Neuronal stem cell (in vitro differentiated cells): ENCODE data around the gene SERPINH1.
A peak's percentile ranks its signal among the peaks of the same experiment; 100 is the strongest.

Source experiments
- DNase-seq: peaks from one replicate; pipeline ENCODE4 v3.0.0-alpha.2; 2013; ENCODE audit warnings: low spot score
- H2AFZ ChIP-seq: one replicate; pipeline ENCODE4 v1.6.1; 2013; ENCODE audit warnings: mild to moderate bottlenecking, low read length, inconsistent platforms
- H2AK5ac ChIP-seq: 2 replicates; pipeline ENCODE4 v1.6.1; 2013; ENCODE audit warnings: low read depth, mild to moderate bottlenecking, inconsistent platforms, low read length, moderate library complexity, mixed read lengths
- H2BK120ac ChIP-seq: 2 replicates; pipeline ENCODE4 v1.6.1; 2013; ENCODE audit warnings: low read depth, mild to moderate bottlenecking, inconsistent platforms, low read length, moderate library complexity, mixed read lengths
- H2BK12ac ChIP-seq: one replicate; pipeline ENCODE4 v1.6.1; 2013; ENCODE audit warnings: low read length, inconsistent platforms
- H2BK15ac ChIP-seq: 2 replicates; pipeline ENCODE4 v1.6.1; 2013; ENCODE audit warnings: mild to moderate bottlenecking, low read length, inconsistent platforms, mixed read lengths
- H2BK5ac ChIP-seq: one replicate; pipeline ENCODE4 v1.6.1; 2013; ENCODE audit warnings: inconsistent platforms, mild to moderate bottlenecking, low read length, moderate library complexity
- H3K14ac ChIP-seq: one replicate; pipeline ENCODE4 v1.6.1; 2013; ENCODE audit warnings: low read length, inconsistent platforms
- H3K18ac ChIP-seq: 2 replicates; pipeline ENCODE4 v1.6.1; 2013; ENCODE audit warnings: low read length, inconsistent platforms
- H3K23ac ChIP-seq: 2 replicates; pipeline ENCODE4 v1.6.1; 2013; ENCODE audit warnings: low read depth, mild to moderate bottlenecking, mixed read lengths, low read length, inconsistent platforms; ENCODE audit not compliant: poor library complexity
- H3K27ac ChIP-seq: replicated peaks from 3 replicates; pipeline ENCODE4 v1.5.1; 2013; ENCODE audit warnings: low read length, inconsistent platforms
- H3K27me3 ChIP-seq, 3 experiments: 2 replicates each; pipeline ENCODE4 v1.6.1; 2013; ENCODE audit warnings: low read length in 3 of 3, mild to moderate bottlenecking in 2 of 3, inconsistent platforms in 1 of 3, low read depth in 1 of 3, mixed read lengths in 1 of 3, moderate library complexity in 1 of 3; ENCODE audit not compliant: control insufficient read depth in 3 of 3, insufficient read depth in 3 of 3
- H3K36me3 ChIP-seq, 2 donors: replicated peaks in 1 of 2; 2 replicates each; pipeline ENCODE4 v1.6.1; 2013; ENCODE audit warnings: low read length in 2 of 2; ENCODE audit not compliant: control insufficient read depth in 2 of 2, insufficient read depth in 2 of 2
- H3K4ac ChIP-seq: 2 replicates; pipeline ENCODE4 v1.6.1; 2013; ENCODE audit warnings: inconsistent platforms, mild to moderate bottlenecking, low read length, moderate library complexity
- H3K4me1 ChIP-seq, 2 donors: 1 replicate in 1 of 2; 2 replicates in 1 of 2; pipeline ENCODE4 v1.6.1; 2013; ENCODE audit warnings: low read length in 2 of 2, low read depth in 1 of 2; ENCODE audit not compliant: control insufficient read depth in 2 of 2, insufficient read depth in 1 of 2
- H3K4me2 ChIP-seq: one replicate; pipeline ENCODE4 v1.6.1; 2013; ENCODE audit warnings: mild to moderate bottlenecking, low read length, inconsistent platforms; ENCODE audit not compliant: insufficient read depth, poor library complexity, severe bottlenecking
- H3K4me3 ChIP-seq, 2 donors: 2 replicates each; pipeline ENCODE4 v1.5.1; 2013; ENCODE audit warnings: low read length in 2 of 2, mild to moderate bottlenecking in 2 of 2, inconsistent platforms in 1 of 2, moderate library complexity in 1 of 2
- H3K79me1 ChIP-seq: one replicate; pipeline ENCODE4 v1.6.1; 2013; ENCODE audit warnings: low read depth, mild to moderate bottlenecking, inconsistent platforms, low read length, moderate library complexity
- H3K9ac ChIP-seq: one replicate; pipeline ENCODE4 v1.6.1; 2013; ENCODE audit warnings: mild to moderate bottlenecking, low read depth, low read length, inconsistent platforms; ENCODE audit not compliant: poor library complexity
- H3K9me3 ChIP-seq, 2 donors: replicated peaks in 1 of 2; 2 replicates each; pipeline versions ENCODE3 to v1.6.1; 2013; ENCODE audit warnings: low read length in 2 of 2, mild to moderate bottlenecking in 2 of 2, inconsistent platforms in 1 of 2, low read depth in 1 of 2, mixed read lengths in 1 of 2, moderate library complexity in 1 of 2; ENCODE audit not compliant: control insufficient read depth in 2 of 2, insufficient read depth in 1 of 2
- H4K8ac ChIP-seq: one replicate; pipeline ENCODE4 v1.6.1; 2013; ENCODE audit warnings: low read depth, mild to moderate bottlenecking, inconsistent platforms, low read length, moderate library complexity
- H4K91ac ChIP-seq: one replicate; pipeline ENCODE4 v1.6.1; 2013; ENCODE audit warnings: low read length, low read depth, mild to moderate bottlenecking, inconsistent platforms; ENCODE audit not compliant: poor library complexity
- WGBS, 2 donors: extraction: QIAGEN DNeasy Blood & Tissue Kit; methylation state at CpG; one replicate each; pipeline ENCODE4 v1.1.7; 2013; ENCODE audit warnings: missing lambda C conversion rate in 2 of 2, mixed read lengths in 1 of 2; ENCODE audit not compliant: insufficient read length in 2 of 2, insufficient replicate concordance in 1 of 2; ENCODE audit errors: extremely low coverage in 2 of 2; 5-methylcytosine and 5-hydroxymethylcytosine counted together

Gene SERPINH1

GRCh38 chr11:75561426-75562047 lies 516 bp upstream of the SERPINH1 start:
- Histone ChIP-seq H2BK15ac (peak overlapping the region; percentile 26), H3K9me3 (no peaks in the 10 kb centered on the region), H3K9ac (peak overlapping the region; percentile 7), H3K4me3 (peak overlapping the region; percentile 70 to 94), H3K4me1 (peaks cover 47 to 63% of the 10 kb centered on the region in 2 donors), H3K18ac (peak overlapping the region; percentile 92), H3K14ac (no peak overlapping the region), H3K23ac (no peak overlapping the region), H3K36me3 (peaks cover 7 to 31% of the 10 kb centered on the region in 2 donors), H4K8ac (no peak overlapping the region), H2BK5ac (peak overlapping the region; percentile 95), H3K27me3 (no peaks in the 10 kb centered on the region), H2BK120ac (no peak overlapping the region), H2AK5ac (peak overlapping the region; percentile 4), H2AFZ (peak overlapping the region; percentile 86), H3K4ac (peak overlapping the region; percentile 45), H3K4me2 (peak overlapping the region; percentile 91), H2BK12ac (no peak overlapping the region), H3K79me1 (peaks cover 5% of the 10 kb centered on the region), H3K27ac (peak overlapping the region; percentile 99), H4K91ac (peak overlapping the region; percentile 4)
- DNase-seq = no peak
- no CpG with 5 or more reads among the region's 21 CpGs for WGBS, 2 donors

- WGBS, 2 donors = no CpG with 5 or more reads among the region's 16 CpGs
- no peak overlapping the region for H2BK12ac ChIP-seq
- H4K8ac ChIP-seq = no peak overlapping the region
- H3K23ac ChIP-seq = peak overlapping the region; percentile 74
- H3K27me3 ChIP-seq = no peaks in the 10 kb centered on the region
- no peaks in the 10 kb centered on the region for H3K9me3 ChIP-seq
- H2AFZ ChIP-seq = peak overlapping the region; percentile 86
- H3K27ac ChIP-seq = peak overlapping the region; percentile 99
- H2AK5ac ChIP-seq = peak overlapping the region; percentile 89
- H4K91ac ChIP-seq = peak overlapping the region; percentile 0
- H2BK120ac ChIP-seq = no peak overlapping the region
- peaks cover 7% of the 10 kb centered on the region for H3K79me1 ChIP-seq
- H3K4ac ChIP-seq = no peak overlapping the region
- H3K14ac ChIP-seq = no peak overlapping the region
- peak overlapping the region; percentile 96 for H3K9ac ChIP-seq
- H3K18ac ChIP-seq = peak overlapping the region; percentile 99
- DNase-seq = peak; percentile 91
- H3K36me3 ChIP-seq = peaks cover 18 to 45% of the 10 kb centered on the region in 2 donors
- H3K4me1 ChIP-seq = peaks cover 43 to 54% of the 10 kb centered on the region in 2 donors
- H3K4me3 ChIP-seq = peak overlapping the region; percentile 88 to 94
- peak overlapping the region; percentile 95 for H2BK5ac ChIP-seq
- H2BK15ac ChIP-seq = no peak overlapping the region
- H3K4me2 ChIP-seq = peak overlapping the region; percentile 91
Observed at GRCh38 chr11:75562836-75563484, 907 bp downstream of the SERPINH1 start.

- Histone ChIP-seq H3K27ac (peak overlapping the region; percentile 99), H2BK120ac (peak overlapping the region; percentile 35), H3K4ac (peak overlapping the region; percentile 15), H3K27me3 (no peaks in the 10 kb centered on the region), H2BK15ac (peak overlapping the region; percentile 16), H2BK5ac (peak overlapping the region; percentile 71), H3K9me3 (no peaks in the 10 kb centered on the region), H3K4me3 (peak overlapping the region; percentile 74 to 94), H4K91ac (peak overlapping the region; percentile 34), H3K36me3 (peaks cover 23 to 51% of the 10 kb centered on the region in 2 donors), H3K23ac (no peak overlapping the region), H2BK12ac (no peak overlapping the region), H3K9ac (peak overlapping the region; percentile 80), H3K18ac (peak overlapping the region; percentile 96), H2AFZ (peak overlapping the region; percentile 86), H3K14ac (no peak overlapping the region), H3K4me1 (peaks cover 43 to 48% of the 10 kb centered on the region in 2 donors), H2AK5ac (peak overlapping the region; percentile 26), H3K79me1 (peaks cover 7% of the 10 kb centered on the region), H3K4me2 (peak overlapping the region; percentile 73), H4K8ac (no peak overlapping the region)
- DNase-seq = no peak
- no CpG with 5 or more reads among the region's 5 CpGs for WGBS, 2 donors
Observed at GRCh38 chr11:75563501-75563977, 1.5 kb downstream of the SERPINH1 start.

- peak overlapping the region; percentile 96 for H3K18ac ChIP-seq
- H3K4me1 ChIP-seq = peaks cover 39 to 43% of the 10 kb centered on the region in 2 donors
- H3K9me3 ChIP-seq = no peaks in the 10 kb centered on the region
- H3K14ac ChIP-seq = no peak overlapping the region
- H2BK5ac ChIP-seq = peak overlapping the region; percentile 71
- H3K36me3 ChIP-seq = peaks cover 28 to 56% of the 10 kb centered on the region in 2 donors
- peak overlapping the region; percentile 74 to 94 for H3K4me3 ChIP-seq
- H2BK12ac ChIP-seq = no peak overlapping the region
- peaks cover 9% of the 10 kb centered on the region for H3K79me1 ChIP-seq
- no peaks in the 10 kb centered on the region for H3K27me3 ChIP-seq
- H3K4me2 ChIP-seq = peak overlapping the region; percentile 73
- H3K9ac ChIP-seq = peak overlapping the region; percentile 80
- peak overlapping the region; percentile 34 for H4K91ac ChIP-seq
- H2BK120ac ChIP-seq = peak overlapping the region; percentile 35
- DNase-seq = peak; percentile 71
- peak overlapping the region; percentile 15 for H3K4ac ChIP-seq
- peak overlapping the region; percentile 16 for H2BK15ac ChIP-seq
- no peak overlapping the region for H3K23ac ChIP-seq
- H2AK5ac ChIP-seq = peak overlapping the region; percentile 26
- WGBS, 2 donors = no CpG with 5 or more reads among the region's 9 CpGs
- H2AFZ ChIP-seq = no peak overlapping the region
- H3K27ac ChIP-seq = peak overlapping the region; percentile 99
- no peak overlapping the region for H4K8ac ChIP-seq
Observed at GRCh38 chr11:75563978-75564552, 2.0 kb downstream of the SERPINH1 start.
